Fibroblast of skin of left biceps (primary cell): ENCODE measurements around the gene DMD.
"Not testable (repeated sequence)": the region's sequence is repeated elsewhere in the genome, so short reads cannot be mapped to it uniquely, and the experiment has no call there.

Source experiments
- DNase-seq, 2 experiments: peaks; one replicate each; pipeline ENCODE4 v3.0.0-alpha.2; 2013; ENCODE audit warnings: low read depth in 2 of 2

Gene DMD

GRCh38 chrX:31435592-31435991 is 1775.8 kb downstream of the DMD start:
- DNase-seq: no peak

GRCh38 chrX:31433856-31434255 is 1777.5 kb downstream of the DMD start:
- no peak for DNase-seq

- DNase-seq: no peak
Measured at GRCh38 chrX:31429915-31430314, 1781.4 kb downstream of the DMD start.

GRCh38 chrX:31423609-31424189 is 1787.7 kb downstream of the DMD start:
- DNase-seq: peak; percentile 26 to 28

- DNase-seq: no peak
Measured at GRCh38 chrX:31421441-31421840, 1789.9 kb downstream of the DMD start.

- DNase-seq: no peak
Measured at GRCh38 chrX:31420711-31421151, 1790.6 kb downstream of the DMD start.

GRCh38 chrX:31420302-31420701 is 1791.0 kb downstream of the DMD start:
- DNase-seq: no peak

GRCh38 chrX:31397119-31397518 is 1814.2 kb downstream of the DMD start:
- DNase-seq: no peak

GRCh38 chrX:31392513-31392912 is 1818.8 kb downstream of the DMD start:
- DNase-seq: no peak

GRCh38 chrX:31388946-31389345 is 1822.4 kb downstream of the DMD start:
- DNase-seq: no peak

GRCh38 chrX:31384471-31384870 is 1826.9 kb downstream of the DMD start:
- DNase-seq: no peak

- DNase-seq: no peak
Measured at GRCh38 chrX:31383991-31384390, 1827.4 kb downstream of the DMD start.

GRCh38 chrX:31378973-31379372 is 1832.4 kb downstream of the DMD start:
- not testable (repeated sequence) for DNase-seq

- DNase-seq: not testable (repeated sequence)
Measured at GRCh38 chrX:31377821-31378220, 1833.5 kb downstream of the DMD start.

GRCh38 chrX:31376408-31377022 is 1834.8 kb downstream of the DMD start:
- DNase-seq: no peak

- no peak for DNase-seq
Measured at GRCh38 chrX:31374786-31375185, 1836.6 kb downstream of the DMD start.

GRCh38 chrX:31371956-31372355 is 1839.4 kb downstream of the DMD start:
- DNase-seq: no peak

GRCh38 chrX:31367816-31368215 is 1843.5 kb downstream of the DMD start:
- DNase-seq: no peak

- no peak for DNase-seq
Measured at GRCh38 chrX:31366041-31366440, 1845.3 kb downstream of the DMD start.

GRCh38 chrX:31356275-31357212 is 1854.8 kb downstream of the DMD start:
- no peak for DNase-seq

GRCh38 chrX:31355206-31355955 is 1856.0 kb downstream of the DMD start:
- DNase-seq: no peak

- peak; percentile 10 to 18 for DNase-seq
Measured at GRCh38 chrX:31353095-31353494, 1858.3 kb downstream of the DMD start.
